GM21423 (cell line): Measurements from ENCODE around the gene PPFIBP1.
"Not testable (repeated sequence)": the region's sequence is repeated elsewhere in the genome, so short reads cannot be mapped to it uniquely, and the experiment has no call there.

ENCODE experiments used
- ATAC-seq: cut with Tn5 transposase; IDR thresholded peaks from one replicate; pipeline ENCODE4 v1.9.1; 2021; ENCODE audit warnings: mild to moderate bottlenecking, moderate library complexity; ENCODE audit not compliant: unreplicated experiment

The PPFIBP1 gene

DNA sequence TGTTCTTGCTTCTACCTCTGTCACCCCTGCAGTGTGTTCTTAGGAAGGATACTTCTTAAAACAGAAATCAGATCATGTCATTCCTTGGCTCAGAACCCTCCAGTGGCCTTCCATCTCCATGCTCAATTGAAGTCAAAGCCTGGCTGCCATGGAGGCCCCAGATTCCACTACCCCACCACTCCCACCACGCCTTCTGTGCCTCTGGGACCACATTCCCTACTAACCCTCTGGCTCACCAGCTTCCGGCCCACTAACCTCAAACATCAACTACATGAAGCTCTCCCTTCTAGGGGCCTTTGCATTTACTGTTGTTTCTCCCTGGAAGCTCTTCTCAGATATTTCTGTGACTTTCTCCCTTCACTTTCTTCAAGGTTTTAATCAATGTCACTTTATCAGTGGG lies 96.1 kb downstream of the PPFIBP1 start:
- no peak for ATAC-seq

DNA sequence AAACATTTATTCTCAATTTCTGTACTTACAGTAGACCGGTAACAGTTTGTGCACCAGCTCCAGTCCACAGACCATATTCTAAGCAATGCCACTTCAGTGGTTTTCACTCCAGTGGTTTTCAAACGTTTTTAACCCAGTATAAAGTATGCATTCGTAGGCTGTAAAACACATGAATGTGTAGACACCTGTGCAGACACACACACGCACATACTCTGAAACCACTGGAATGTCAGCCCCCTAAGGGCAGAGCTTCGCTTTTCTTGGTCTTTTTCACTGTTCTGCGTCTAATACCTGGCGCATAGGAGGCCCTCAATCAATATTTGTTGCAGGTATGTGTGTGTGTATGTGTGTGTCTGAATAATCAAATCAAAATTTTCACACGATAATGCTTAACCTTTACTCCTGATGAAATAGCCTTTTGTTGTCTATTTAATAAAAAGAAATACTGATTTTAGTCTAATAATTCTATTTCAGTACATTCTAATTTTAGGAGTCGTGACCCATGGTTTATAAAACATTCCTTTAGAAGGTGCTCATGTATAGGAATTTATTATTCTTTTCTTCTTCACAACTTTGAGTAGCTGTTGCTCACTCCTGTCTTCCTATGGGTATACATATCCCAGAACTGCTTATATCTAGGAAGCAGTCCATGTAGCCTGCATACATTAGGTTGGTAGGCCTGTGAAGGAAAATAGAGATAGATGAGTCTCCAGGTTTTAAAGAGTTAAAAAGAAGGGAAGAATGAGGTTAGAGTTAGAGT lies 98.6 kb downstream of the PPFIBP1 start:
- no peak for ATAC-seq

DNA sequence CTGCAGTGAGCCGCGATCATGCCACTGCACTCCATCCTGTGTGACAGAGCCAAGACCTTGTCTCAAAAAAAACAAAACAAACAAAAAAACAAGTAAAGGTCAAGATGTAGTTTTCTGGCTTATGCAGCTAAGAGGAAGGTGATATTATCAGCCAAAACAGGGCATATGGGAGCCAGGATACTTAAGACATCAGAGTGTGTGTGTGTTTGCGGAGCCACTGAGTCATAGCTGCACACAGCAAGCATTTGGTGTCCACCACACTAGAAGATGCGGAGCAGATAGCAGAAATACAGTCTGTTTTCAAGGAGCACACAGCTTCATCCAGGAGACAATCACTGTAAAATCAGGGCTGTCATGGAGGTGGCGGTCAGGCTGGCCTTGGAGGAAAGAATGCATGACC lies 99.6 kb downstream of the PPFIBP1 start:
- ATAC-seq: no peak

DNA sequence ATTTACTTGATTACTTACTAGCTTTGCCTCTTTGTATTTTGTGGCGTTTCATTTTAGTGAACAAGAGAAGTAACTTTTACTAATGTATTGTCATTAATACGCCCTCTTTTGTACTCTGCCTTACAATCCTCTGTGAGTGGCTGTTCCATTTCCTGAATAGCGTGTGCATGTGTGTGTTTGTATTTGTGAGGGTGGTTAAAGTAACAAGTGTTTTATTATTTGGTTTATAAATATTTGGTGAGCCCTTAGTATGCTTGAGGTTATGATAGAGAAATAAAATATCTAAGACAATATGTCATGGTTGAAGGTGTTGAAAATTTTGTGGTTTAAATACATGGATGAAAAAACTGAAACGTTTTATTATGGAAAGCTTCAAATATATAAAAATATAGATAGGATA lies 100.6 kb downstream of the PPFIBP1 start:
- ATAC-seq: no peak

DNA sequence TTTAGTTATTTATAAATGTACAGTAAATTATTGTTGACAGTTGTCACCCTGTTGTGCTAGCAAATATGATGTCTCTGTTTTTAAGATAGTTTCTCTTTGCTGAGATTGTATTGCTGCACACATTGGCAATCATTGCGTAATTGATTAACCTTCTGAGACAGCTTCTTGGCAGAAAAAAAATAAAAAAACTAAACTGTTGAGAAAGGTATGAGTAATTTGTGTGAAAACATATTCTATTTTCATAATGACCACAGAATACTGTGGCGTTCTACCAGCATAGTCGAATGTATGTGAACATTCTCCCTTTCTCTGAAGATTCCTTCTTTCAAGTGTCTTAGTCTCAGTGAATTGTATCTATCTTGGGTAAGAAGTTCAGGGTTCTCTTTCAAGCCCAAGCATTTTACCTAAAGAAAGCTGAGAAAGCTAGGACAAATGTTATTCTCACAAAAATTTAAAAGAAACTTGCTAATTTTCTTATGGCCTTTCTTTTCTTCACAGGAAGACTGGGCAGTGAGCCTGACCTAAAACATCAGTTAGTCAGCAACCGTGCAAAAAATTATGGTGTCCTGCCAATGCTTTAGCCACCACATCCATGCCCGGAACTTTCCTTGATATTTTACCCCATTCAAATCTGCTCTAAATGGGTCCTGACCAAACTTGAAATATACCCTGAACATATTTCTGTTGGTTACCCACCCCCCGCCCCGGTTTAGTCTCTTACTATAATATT lies 103.3 kb downstream of the PPFIBP1 start:
- no peak for ATAC-seq

DNA sequence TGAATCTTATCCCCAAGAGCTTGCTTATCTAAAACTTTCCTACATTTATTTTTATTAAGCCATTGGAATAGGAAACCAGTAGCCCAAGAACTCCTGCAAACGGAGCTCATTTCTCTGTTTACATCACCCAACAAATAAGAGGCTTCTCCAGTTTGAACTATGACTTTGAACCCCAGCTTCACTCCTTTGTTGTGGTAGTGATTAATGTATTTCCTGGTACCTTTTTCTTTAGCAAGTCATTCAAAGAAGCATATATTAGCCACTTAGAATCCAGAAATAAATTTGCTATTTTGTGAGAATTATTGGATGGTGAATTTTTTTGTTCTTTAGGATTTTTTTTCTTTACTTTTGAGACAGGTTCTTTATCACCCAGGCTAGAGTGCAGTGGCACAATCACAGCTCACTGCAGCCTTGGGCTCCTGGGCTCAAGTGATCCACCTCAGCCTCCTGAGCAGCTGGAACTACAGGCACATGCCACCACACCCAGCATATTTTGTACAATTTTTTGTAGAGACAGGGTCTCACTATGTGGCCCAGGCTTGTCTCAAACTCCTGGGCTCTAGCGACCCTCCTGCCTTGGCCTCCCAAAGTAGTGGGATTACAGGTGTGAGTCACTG lies 104.0 kb downstream of the PPFIBP1 start:
- ATAC-seq: not testable (repeated sequence)

DNA sequence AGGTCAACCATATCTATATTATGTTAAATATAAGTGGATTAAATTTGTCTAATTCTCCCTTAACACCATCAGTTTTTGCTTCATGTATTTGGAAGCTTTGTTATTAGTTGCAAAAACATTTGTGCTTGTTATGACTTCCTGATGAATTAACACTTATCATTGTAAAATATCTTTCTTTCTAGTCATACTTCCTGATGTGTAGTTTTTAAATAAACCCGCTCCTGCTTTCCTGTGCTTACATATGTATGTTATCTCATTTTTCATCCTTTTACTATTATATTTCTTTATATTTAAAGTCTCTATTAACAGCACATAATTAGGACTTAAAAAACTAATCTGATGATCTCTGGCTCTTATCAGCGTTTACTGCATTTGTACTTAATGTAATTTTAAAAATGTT lies 106.2 kb downstream of the PPFIBP1 start:
- not testable (repeated sequence) for ATAC-seq

DNA sequence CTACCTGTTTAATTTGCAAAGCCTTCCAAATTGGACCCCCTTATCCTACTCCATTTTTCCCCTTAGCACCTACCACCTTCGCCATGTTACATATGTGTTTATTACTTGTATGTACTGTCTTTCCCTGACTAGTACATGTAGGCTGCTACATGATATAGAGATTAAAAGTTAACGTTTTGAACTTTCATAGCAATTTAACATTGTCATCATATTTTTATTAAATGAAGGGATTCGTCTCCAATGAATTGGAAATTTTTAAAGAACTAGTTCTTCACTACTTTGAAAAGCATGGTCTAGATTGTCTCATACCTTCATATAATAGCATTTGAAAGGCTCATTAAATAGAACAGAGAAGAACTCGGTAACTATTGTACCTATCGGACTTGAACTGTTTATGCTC lies 107.4 kb downstream of the PPFIBP1 start:
- ATAC-seq: no peak

DNA sequence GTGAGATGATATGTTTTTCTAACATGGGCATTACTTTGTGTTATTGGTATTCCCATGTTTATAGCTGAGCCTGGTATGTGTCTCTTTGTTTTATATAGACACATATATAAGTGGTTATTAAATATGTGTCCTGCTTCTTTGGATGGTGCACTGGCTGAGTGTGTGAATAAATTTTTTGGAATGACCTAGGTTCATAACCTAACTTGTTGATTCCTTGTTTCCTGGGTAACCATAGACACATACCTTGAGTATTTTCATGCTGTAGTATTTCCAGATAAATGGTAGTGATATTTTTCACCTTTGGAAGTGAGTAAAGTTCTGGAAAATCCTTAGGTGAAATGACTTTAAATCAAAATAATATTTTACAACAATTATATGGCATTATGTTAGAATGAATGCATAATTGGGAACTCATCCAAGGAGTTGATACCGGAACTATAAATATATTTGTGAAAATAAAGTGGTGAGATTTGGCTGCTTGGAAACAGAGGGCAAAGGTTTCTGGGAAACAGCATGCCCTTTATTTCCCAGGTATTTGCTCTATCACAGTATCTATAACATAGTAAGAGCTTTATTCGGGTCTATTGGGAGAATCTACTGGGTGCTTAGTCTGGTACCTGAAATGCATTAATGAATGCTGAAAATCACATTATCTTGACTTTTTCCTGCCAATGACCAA lies 107.9 kb downstream of the PPFIBP1 start:
- no peak for ATAC-seq

DNA sequence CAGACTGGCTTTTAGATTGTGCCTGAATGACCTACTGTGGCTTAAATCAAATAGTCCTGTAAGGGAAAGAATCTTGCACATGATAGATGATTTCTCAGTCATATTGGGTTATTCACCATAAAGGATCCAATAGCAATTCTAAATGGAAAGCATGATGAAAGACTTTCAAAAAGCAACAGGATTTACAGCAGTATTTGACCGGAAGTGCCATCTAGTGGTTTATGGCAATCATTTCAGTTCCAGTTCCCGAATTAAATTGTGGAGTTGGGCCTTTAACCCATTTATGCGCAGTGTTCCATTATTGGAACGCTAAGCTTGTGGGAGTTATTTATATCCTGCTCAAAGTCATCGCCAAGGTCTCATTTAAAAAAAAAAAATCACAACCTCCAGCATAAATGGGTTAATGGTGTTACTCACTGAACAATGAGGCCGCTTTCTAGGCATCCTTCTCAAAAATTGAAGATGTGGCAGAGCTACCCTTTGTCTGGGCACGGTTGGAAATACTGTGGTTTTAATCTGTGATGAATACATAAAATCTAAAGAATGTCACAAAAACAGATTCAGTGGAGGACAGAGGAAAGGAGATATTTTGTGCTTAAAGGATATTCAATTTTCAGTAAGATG lies 111.5 kb downstream of the PPFIBP1 start:
- ATAC-seq: no peak

DNA sequence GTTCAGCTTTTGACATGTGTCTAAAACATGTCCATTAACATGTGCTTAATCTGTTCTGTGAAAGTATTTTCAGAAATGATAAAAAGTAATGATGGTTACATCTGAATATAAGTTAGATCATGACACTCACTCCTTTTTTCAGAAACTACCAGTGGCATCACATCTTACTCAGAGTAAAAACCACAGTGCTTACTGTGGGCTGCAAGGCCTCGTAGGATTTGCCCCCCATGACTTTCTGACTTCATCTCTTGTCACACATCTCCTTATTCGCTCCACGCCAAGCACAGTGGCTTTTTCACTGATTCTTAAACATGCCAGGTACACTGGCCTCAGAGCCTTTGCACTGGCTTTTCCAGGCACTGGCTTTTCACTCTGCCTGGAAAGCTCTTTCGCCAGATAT lies 112.6 kb downstream of the PPFIBP1 start:
- ATAC-seq: not testable (repeated sequence)

DNA sequence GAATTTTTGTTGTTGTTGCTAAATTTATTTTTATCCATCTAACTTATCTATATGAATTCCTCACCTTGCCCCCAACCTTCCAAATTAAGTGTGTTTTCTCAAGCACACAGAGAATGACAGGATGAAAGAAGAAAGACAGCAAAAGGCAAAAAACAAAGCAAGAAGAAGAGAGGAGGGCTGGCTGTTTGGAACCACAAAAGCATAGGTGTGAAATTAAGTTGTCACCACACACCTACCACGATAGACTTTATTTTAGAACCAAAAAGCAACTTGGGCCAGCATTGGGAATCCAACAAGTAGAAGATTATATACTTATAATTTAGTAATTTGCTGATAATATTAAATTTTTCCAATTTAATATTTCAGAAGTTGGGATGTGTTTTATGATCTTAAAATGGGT lies 113.5 kb downstream of the PPFIBP1 start:
- no peak for ATAC-seq

DNA sequence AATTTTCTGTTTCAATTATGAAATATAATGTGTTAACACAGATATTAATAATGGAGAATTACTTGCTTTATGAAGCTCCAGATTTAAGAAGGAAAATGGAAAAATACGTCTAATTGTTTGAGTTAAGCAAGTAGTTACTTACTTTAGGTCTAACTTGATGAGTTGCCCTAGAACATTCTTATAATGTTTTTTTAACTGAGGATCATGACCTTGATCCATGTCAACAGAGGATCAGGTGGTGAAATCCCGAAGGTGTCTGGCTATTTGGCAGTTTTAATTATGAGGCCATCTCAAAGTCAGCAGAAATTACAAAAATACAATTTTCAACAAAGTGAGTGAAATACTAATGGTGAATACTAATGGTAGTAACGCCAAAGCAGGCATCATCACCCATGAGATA lies 115.3 kb downstream of the PPFIBP1 start:
- no peak for ATAC-seq

DNA sequence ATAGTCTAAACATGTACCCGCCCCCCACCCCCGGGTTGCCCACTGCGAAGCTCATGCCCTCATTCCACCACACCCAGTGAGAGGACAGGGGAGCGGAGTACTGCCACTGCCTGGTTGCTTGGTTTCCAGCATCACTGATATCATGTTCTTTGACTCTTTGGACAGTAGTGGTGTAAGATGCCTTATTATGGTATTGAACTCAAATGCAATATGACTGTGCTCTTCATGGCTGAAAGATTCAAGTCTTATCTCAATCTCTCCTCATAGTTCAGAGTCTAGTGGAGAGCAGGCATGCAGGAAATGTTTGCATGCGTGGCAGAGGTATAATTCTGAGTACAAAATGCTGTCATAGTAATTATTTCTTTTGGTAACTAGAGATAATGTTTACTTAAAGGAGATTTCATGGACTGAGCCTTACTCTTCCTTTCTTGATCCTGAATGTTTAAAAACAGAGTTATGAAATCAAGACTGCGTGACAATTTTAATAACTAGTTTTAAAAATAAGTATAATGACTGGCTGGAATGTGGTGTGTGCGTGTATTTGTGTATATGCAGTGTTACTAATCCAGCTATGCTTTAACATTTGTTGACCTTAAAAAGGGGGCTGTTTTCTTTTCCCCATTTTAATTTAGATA lies 116.7 kb downstream of the PPFIBP1 start:
- not testable (repeated sequence) for ATAC-seq

DNA sequence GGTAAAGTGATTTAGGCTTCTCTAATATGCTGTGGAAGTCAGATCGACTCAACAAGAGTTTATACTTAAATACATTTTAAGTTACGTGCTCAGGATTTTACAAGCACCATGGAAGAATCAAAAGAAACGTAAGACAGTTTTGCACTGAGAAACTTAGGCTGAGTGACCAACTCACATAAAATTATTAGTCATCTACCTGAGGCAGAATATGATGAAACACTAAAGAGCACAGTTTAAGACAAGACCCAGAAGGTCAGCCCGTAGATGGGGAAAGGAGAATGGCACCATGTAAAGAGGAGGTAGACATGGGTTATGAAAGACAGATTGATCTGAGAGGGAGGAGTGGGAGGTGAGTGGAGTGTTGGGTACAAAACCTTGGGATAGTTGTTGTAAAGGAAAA lies 118.4 kb downstream of the PPFIBP1 start:
- ATAC-seq: not testable (repeated sequence)

DNA sequence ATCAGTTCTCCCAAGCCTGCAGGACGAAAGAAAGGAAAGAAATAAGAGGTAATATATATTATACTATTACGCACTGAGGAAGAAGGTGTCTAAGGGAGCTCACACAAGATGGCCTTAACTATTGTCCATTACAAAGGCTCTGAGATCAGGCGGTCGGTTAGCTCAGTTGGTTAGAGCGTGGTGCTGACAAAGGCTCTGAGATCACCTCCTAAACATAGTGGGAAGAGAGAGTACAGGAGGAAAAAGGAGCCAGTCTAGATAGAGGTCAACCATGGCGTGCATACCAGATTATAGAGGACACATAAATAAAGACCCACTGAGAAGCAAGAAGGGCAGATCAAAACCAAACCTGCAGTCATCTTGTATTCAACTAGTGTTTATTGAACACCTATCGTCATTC lies 118.9 kb downstream of the PPFIBP1 start:
- ATAC-seq: not testable (repeated sequence)

DNA sequence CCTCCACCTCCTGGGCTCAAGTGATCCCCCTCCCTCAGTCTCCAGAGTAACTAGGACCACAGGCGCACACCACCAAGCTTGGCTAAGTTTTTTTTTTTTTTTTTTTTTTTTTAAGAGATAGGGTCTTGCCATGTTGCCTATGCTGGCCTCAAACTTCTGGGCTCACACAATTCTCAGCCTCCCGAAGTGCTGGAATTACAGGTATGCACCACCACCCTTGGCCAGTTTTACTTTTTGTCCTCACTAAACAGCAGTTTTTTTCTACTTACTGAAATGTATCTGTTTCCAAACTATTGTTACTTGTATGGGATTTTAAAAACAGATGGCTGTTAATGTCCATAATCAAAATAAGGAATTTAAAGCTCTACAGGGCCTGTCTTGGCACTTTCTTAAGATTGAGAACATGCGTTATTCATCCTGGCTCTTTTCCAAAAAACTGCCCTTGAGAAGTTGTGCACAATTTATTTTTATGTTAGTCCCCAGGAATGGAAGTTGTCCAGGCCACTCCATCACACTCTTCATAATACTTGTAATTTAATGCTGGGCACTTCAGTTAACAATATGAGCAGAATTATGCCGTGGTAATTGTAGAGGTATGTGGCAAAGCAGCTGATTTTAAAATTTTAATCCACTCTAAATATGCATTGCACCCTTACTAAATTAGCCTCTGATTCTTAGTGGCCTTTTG lies 120.3 kb downstream of the PPFIBP1 start:
- ATAC-seq: no peak

DNA sequence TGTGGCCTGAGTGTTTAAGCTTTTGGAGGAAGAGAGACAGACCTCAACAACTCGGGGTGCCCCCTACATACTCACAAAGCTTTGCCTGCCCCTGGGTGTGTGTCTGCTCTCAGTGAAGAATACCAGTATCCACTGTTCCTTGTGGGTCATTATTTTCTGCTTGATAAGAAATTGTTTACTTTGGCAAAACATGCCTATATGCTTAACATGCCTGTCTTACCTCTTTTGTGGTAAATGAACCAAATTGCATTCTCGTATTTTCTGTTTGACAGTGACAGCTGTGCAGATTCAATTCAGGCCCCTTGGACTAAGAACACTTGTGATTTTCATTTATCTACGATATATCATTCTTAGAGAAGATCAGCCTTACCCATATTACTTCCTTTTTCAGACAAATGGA lies 121.7 kb downstream of the PPFIBP1 start:
- no peak for ATAC-seq

DNA sequence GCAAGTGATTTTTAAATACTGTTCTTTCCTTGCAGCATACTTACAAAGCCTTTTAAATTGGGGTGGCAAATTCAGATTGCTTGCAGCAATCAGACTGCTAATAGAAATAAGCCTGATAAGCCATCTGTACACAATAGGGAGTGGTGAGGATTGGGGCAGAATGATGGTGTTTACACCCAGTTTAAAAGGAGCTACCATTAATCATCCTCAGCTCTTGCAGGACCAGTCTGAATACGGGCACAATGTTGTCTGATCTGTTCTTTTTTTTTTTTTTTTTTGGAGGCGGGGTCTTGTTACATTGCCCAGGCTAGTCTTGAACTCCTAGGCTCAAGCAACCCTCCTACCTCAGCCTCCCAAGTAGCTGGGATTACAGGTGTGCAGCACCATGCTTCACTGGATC lies 122.1 kb downstream of the PPFIBP1 start:
- ATAC-seq: no peak

DNA sequence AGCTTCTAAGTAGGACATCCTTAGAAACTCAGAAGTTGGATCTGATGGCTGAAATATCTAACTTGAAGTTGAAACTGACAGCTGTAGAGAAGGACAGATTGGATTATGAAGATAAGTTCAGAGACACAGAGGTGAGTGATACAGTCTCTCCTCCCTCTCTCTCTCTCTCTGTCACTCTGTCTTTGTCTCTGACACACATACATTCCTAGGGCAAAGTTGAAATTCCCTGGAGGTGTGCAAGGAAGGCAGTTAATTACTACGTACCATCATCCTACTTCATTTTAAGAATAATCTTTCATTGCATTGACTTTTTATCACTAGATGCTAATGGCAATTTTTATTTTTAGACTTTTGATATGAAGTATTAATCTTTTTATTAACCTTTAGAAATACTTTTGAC lies 126.0 kb downstream of the PPFIBP1 start:
- no peak for ATAC-seq
